ENCODE measurements around the gene HLA-DRB5.
"Not testable (repeated sequence)": the region's sequence is repeated elsewhere in the genome, so short reads cannot be mapped to it uniquely, and the experiment has no call there.

HLA-DRB5 gene

DNA sequence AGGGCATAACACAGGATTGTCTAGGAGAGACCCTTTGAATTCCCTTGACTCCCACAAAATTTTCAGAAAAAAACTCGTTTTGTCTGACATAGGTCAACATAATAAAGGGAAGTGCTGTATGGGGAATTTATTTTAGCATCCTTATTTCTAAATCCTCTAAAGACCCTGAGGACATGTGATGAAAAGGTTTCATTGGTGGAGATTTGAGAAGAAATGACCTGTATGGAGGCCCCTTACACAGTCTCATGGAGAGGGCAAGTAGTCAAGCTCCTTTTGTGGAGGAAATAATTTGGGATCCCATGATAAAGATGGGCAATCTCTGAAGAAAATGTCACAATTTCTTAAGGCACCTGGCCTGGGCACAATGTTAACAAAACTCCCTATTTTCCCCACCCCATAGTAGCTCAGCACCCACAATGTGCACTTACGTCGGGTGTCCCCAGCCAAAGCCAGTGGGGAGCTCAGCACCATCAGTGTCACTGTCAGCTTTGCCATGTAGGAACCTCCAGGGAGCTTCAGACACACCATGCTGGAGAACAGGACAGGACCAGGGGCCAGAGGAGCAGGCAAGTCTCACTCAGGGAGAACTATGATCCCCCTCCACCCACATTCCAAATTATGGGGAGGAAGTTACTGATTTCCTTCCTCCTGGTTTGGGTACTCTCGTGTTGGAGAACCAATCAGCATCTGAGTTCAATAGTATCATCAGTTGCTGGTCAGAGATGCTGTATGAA lies at the start of gene HLA-DRB5:
TSS of gene HLA-DRB5 (minus strand) at position 591 of the 734 bp plus-strand sequence. CDS start at position 528, 63 bp downstream.
- TF ChIP-seq, protein P1, sequence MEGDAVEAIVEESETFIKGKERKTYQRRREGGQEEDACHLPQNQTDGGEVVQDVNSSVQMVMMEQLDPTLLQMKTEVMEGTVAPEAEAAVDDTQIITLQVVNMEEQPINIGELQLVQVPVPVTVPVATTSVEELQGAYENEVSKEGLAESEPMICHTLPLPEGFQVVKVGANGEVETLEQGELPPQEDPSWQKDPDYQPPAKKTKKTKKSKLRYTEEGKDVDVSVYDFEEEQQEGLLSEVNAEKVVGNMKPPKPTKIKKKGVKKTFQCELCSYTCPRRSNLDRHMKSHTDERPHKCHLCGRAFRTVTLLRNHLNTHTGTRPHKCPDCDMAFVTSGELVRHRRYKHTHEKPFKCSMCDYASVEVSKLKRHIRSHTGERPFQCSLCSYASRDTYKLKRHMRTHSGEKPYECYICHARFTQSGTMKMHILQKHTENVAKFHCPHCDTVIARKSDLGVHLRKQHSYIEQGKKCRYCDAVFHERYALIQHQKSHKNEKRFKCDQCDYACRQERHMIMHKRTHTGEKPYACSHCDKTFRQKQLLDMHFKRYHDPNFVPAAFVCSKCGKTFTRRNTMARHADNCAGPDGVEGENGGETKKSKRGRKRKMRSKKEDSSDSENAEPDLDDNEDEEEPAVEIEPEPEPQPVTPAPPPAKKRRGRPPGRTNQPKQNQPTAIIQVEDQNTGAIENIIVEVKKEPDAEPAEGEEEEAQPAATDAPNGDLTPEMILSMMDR (IDR thresholded peaks at IDR 0.05; ENCODE audit: low read depth, low read length, missing control alignments) = no peak
- DNase-seq (ENCODE audit: extremely low read depth, low read depth) = no peak
- no peak within 1 kb of the TSS for H3K4me3 ChIP-seq (replicated peaks; ENCODE audit: low read depth, low read length)

DNA sequence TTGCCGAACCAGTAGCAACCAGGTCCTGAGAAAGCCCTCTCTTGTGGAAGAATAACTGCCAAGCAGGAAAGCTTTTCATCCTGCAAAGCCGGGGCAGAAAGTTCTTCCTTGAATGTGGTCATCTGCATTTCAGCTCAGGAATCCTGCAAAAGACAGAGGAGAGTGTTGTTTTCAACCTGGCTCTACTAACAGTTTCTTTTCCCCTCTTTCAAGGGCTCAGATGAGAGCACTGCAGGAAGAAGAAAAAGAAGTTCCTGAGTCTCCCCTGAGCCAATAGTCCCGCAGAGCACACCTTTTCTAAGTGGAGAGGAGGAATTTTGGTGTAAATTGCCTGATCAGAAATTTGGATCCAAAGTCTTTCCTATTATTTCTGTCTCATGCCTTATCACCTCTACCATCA lies 48.9 kb upstream of the HLA-DRB5 start:
- H3K4me3 ChIP-seq (replicated peaks; ENCODE audit: low read depth, low read length) = no peak overlapping the region
- TF ChIP-seq, protein P1 (IDR thresholded peaks at IDR 0.05; ENCODE audit: low read depth, low read length, missing control alignments) = no peak
- DNase-seq (ENCODE audit: extremely low read depth, low read depth) = no peak

DNA sequence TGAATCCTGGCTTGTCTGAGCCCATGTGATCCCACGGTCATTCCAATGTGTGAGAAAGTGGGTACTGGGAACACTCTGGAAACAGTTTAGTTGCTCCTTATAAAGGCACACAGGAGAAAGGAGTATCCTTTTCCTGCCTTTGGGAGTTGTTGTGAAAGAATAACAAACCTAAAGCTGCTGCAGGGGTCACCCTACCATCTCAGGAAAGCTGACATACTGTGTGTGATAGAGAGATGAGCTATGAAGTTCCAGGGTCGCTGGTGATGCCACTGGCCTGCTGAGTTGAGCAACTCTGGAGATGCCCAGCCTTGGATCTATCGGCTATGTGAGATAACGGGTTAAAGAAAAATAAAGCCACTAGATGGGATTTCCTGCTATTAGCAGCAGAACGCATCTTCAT lies 47.4 kb upstream of the HLA-DRB5 start:
- H3K4me3 ChIP-seq (replicated peaks; ENCODE audit: low read depth, low read length); DNase-seq (ENCODE audit: extremely low read depth, low read depth): not testable (repeated sequence)

DNA sequence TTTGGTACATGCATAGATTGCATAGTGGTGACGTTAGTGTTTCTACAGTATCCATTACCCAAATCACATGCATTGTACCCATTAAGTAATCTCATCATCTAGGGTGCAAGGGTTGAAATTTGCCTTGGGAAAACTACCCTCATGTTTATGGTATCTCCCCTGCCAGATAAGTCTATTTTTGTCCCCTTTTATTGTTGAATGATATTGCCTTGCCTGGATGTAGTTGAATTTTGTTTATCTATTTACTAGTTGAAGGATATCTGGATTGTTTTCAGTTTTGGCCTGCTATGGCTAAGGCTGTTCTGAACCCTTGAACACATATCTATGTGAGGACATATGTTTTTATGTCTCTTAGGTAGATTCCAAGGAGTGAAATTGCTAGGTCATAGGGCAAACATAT lies 46.2 kb upstream of the HLA-DRB5 start:
- no peak for DNase-seq (ENCODE audit: extremely low read depth, low read depth)
- TF ChIP-seq, protein P1 (IDR thresholded peaks at IDR 0.05; ENCODE audit: low read depth, low read length, missing control alignments) = no peak
- no peak overlapping the region for H3K4me3 ChIP-seq (replicated peaks; ENCODE audit: low read depth, low read length)

DNA sequence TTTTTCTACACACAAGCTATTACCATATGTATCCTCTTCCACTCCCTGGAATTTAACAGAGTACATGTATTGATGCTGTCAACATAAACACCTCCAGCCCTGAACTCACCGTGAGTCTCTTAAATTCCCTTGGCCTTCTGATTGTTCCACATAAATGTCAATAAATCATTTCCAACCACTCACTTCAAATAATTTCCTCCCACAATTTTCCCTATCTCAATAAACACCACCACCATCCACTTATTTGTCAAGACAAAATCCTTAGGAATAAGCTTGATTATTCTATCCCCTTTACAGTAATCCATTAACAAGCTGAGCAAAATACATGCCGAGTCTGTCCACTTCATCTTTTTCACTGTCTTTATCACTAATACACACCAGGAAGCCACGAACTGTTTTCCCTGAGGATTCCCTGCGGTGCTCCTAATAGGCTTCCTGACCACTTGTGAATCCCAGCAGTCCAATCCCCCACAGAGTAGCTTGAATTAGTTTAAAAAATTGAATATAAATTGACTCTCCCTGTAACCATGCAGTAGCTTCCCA lies 40.3 kb upstream of the HLA-DRB5 start:
- TF ChIP-seq, protein P1 (IDR thresholded peaks at IDR 0.05; ENCODE audit: low read depth, low read length, missing control alignments) = no peak
- no peak for DNase-seq (ENCODE audit: extremely low read depth, low read depth)
- H3K4me3 ChIP-seq (replicated peaks; ENCODE audit: low read depth, low read length) = no peak overlapping the region

DNA sequence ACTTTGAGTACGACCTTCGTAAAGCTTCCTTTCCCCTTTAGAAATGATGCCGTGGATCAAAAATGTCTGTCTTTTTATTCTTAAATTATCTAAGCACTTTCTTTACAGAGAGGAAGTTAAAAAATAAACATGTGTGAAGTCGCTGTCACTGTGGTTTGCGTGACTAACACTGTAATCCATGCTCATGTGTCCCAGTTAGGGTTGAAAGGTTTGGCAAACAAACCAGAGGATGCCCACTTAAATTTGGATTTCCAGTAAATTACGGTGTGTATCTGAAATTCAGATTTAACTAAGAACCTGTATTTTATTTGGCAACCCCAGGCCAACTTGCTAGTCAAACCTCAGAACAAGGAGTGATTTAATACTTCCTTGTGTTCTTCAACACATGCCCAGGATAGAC lies 38.5 kb upstream of the HLA-DRB5 start:
- TF ChIP-seq, protein P1 (IDR thresholded peaks at IDR 0.05; ENCODE audit: low read depth, low read length, missing control alignments) = no peak
- no peak overlapping the region for H3K4me3 ChIP-seq (replicated peaks; ENCODE audit: low read depth, low read length)
- DNase-seq (ENCODE audit: extremely low read depth, low read depth) = no peak

DNA sequence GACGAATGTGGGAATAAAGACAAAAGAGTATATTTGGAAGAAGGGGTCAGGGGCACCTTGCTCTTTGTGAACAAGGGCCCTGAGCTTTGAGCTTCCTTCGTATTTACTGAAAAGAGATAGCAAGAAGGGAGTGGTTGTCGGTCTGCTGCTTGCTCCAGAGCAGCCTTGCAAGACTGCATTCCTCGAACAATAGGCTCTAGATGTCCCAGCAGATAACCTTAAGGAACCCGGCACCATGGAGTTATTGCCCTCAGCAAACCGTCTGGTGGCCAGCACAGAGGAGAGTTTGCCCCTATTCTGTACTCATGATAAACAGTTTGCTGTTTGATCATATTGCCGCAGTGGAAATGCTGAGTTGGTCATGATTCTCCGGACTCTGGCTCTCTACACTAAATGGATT lies 36.9 kb upstream of the HLA-DRB5 start:
- no peak for DNase-seq (ENCODE audit: extremely low read depth, low read depth)
- no peak overlapping the region for H3K4me3 ChIP-seq (replicated peaks; ENCODE audit: low read depth, low read length)
- TF ChIP-seq, protein P1 (IDR thresholded peaks at IDR 0.05; ENCODE audit: low read depth, low read length, missing control alignments) = no peak

Measured in HFF-Myc (cell line).